RWPE1 (cell line): ENCODE data around the gene DICER1.

Experiments used
- CTCF ChIA-PET: fragments of 350-600 bp; sonication (Branson Sonifier 250); formaldehyde crosslinking; extraction: SDS; loops from one replicate; lab custom pipeline; 2021; lab: Yijun Ruan, JAX
- POLR2A ChIA-PET: fragments of 400-600 bp; formaldehyde crosslinking; extraction: SDS; loops from one replicate; lab custom pipeline; 2020; ENCODE audit warnings: antibody characterized with exemption; ENCODE audit not compliant: low non-redundant PET; lab: Yijun Ruan, JAX
- DNase-seq: peaks from one replicate; pipeline ENCODE4 v3.0.0; 2012; ENCODE audit warnings: low spot score
- H3K27ac ChIP-seq: fragments of 450-650 bp; 2 replicates; pipeline ENCODE4 v1.5.1; 2017
- CTCF ChIP-seq: fragments of 450-650 bp; conservative IDR thresholded peaks from 2 replicates; pipeline ENCODE4 v1.5.1; 2017; ENCODE audit warnings: low read depth, mild to moderate bottlenecking

The DICER1 gene

GRCh38 chr14:95130549-95130948, 26.8 kb downstream of the DICER1 start:
- ChIA-PET CTCF (interaction anchor here (0.6 kb wide), 1 partner anchor 1269 kb away, joined by 5 read pairs; no protein-coding TSS in a partner anchor), POLR2A (no interaction called here)
- no peak overlapping the region for H3K27ac ChIP-seq
- TF ChIP-seq CTCF = no peak
- DNase-seq = no peak

GRCh38 chr14:95128140-95128539, 29.2 kb downstream of the DICER1 start:
- no peak overlapping the region for H3K27ac ChIP-seq
- ChIA-PET POLR2A (no interaction called here), CTCF (no interaction called here)
- no peak for DNase-seq
- TF ChIP-seq CTCF = no peak

- ChIA-PET CTCF (no interaction called here), POLR2A (no interaction called here)
- no peak for DNase-seq
- no peak for TF ChIP-seq CTCF
- H3K27ac ChIP-seq = no peak overlapping the region
Measured at GRCh38 chr14:95127531-95127911, 29.8 kb downstream of the DICER1 start.

GRCh38 chr14:95126906-95127530, 30.3 kb downstream of the DICER1 start:
- DNase-seq = no peak
- ChIA-PET POLR2A (no interaction called here), CTCF (no interaction called here)
- no peak overlapping the region for H3K27ac ChIP-seq
- no peak for TF ChIP-seq CTCF

GRCh38 chr14:95125915-95126314, 31.4 kb downstream of the DICER1 start:
- DNase-seq = no peak
- POLR2A ChIA-PET = no interaction called here
- CTCF ChIA-PET = no interaction called here
- H3K27ac ChIP-seq = no peak overlapping the region
- no peak for TF ChIP-seq CTCF

GRCh38 chr14:95125221-95125620, 32.1 kb downstream of the DICER1 start:
- POLR2A ChIA-PET = no interaction called here
- CTCF ChIA-PET = interaction anchor here (0.6 to 0.7 kb wide), 3 partner anchors 10 to 849 kb away, joined by 3 to 4 read pairs (median 3); no protein-coding TSS in a partner anchor
- no peak for DNase-seq
- no peak overlapping the region for H3K27ac ChIP-seq
- TF ChIP-seq CTCF = no peak
